GM19035 (cell line): ENCODE measurements around the gene KIF5B.
"Not testable (repeated sequence)": the region's sequence is repeated elsewhere in the genome, so short reads cannot be mapped to it uniquely, and the experiment has no call there.

Source experiments
- ATAC-seq: cut with Tn5 transposase; IDR thresholded peaks from one replicate; pipeline ENCODE4 v1.9.1; 2021; ENCODE audit not compliant: unreplicated experiment

Gene KIF5B

GRCh38 chr10:32017044-32017443 lies 39.2 kb downstream of the KIF5B start:
- ATAC-seq = no peak

- ATAC-seq = no peak
Observed at GRCh38 chr10:32015386-32015785, 40.8 kb downstream of the KIF5B start.

- ATAC-seq = no peak
Observed at GRCh38 chr10:32007026-32007425, 49.2 kb downstream of the KIF5B start.

- ATAC-seq = no peak
Observed at GRCh38 chr10:32005050-32005449, 51.2 kb downstream of the KIF5B start.

- no peak for ATAC-seq
Observed at GRCh38 chr10:32004161-32004591, 52.0 kb downstream of the KIF5B start.

- ATAC-seq = no peak
Observed at GRCh38 chr10:32002531-32002930, 53.7 kb downstream of the KIF5B start.

- ATAC-seq = no peak
Observed at GRCh38 chr10:32000937-32001336, 55.3 kb downstream of the KIF5B start.

- ATAC-seq = no peak
Observed at GRCh38 chr10:31999836-32000235, 56.4 kb downstream of the KIF5B start.

- no peak for ATAC-seq
Observed at GRCh38 chr10:31999070-31999660, 57.1 kb downstream of the KIF5B start.

GRCh38 chr10:31994926-31995325 lies 61.3 kb downstream of the KIF5B start:
- no peak for ATAC-seq

- no peak for ATAC-seq
Observed at GRCh38 chr10:31990937-31991336, 65.3 kb downstream of the KIF5B start.

GRCh38 chr10:31987786-31988185 lies 68.4 kb downstream of the KIF5B start:
- not testable (repeated sequence) for ATAC-seq

GRCh38 chr10:31982111-31982510 lies 74.1 kb downstream of the KIF5B start:
- no peak for ATAC-seq

- ATAC-seq = no peak
Observed at GRCh38 chr10:31980471-31980870, 75.8 kb downstream of the KIF5B start.

GRCh38 chr10:31979071-31979470 lies 77.2 kb downstream of the KIF5B start:
- ATAC-seq = not testable (repeated sequence)

- no peak for ATAC-seq
Observed at GRCh38 chr10:31978156-31978483, 78.1 kb downstream of the KIF5B start.

GRCh38 chr10:31977440-31978155 lies 78.6 kb downstream of the KIF5B start:
- no peak for ATAC-seq

GRCh38 chr10:31975157-31975765 lies 81.0 kb downstream of the KIF5B start:
- ATAC-seq = no peak

- no peak for ATAC-seq
Observed at GRCh38 chr10:31974434-31975124, 81.6 kb downstream of the KIF5B start.

GRCh38 chr10:31972519-31973041 lies 83.6 kb downstream of the KIF5B start:
- no peak for ATAC-seq

- not testable (repeated sequence) for ATAC-seq
Observed at GRCh38 chr10:31969847-31970246, 86.4 kb downstream of the KIF5B start.

- no peak for ATAC-seq
Observed at GRCh38 chr10:31963589-31963980, 92.6 kb downstream of the KIF5B start.
